K562 (cell line): ENCODE measurements around the gene SAMD8. TPM values are rescaled to one million over a fixed set of nuclear protein-coding genes. Genes with fewer than 3 reads are reported as not detected.

Source experiments
- CHD2 ChIP-seq: IDR thresholded peaks from 2 replicates; pipeline ENCODE4 v1.6.1; 2011; ENCODE audit warnings: low read depth, low read length
- DMBX1 ChIP-seq: fragments of 250-450 bp; sonication (Bioruptor Pico); IDR thresholded peaks from 2 replicates; pipeline ENCODE4 v1.8.0; 2022; ENCODE audit warnings: inconsistent platforms, mild to moderate bottlenecking, moderate library complexity, borderline replicate concordance
- EHMT2 ChIP-seq: fragments of 450-650 bp; IDR thresholded peaks from 2 replicates; pipeline ENCODE4 v1.6.1; 2018; ENCODE audit warnings: antibody characterized with exemption
- GATAD2B ChIP-seq: fragments of 450-650 bp; IDR thresholded peaks from 2 replicates; pipeline ENCODE4 v1.6.1; 2017; ENCODE audit warnings: mild to moderate bottlenecking, borderline replicate concordance
- MYC ChIP-seq, 2 experiments: fragments of 250-450 bp in 1 of 2; sonication (Bioruptor Pico) in 1 of 2; IDR thresholded peaks; 2 replicates each; pipeline versions ENCODE4 v1.5.1 to v1.6.1; 2012 to 2021; ENCODE audit warnings: low read depth in 2 of 2, borderline replicate concordance in 1 of 2, improper control_type of control experiment in 1 of 2, low read length in 1 of 2, mild to moderate bottlenecking in 1 of 2, moderate library complexity in 1 of 2
- NONO ChIP-seq, 2 experiments: fragments of 200-400 bp in 1 of 2; fragments of 450-650 bp in 1 of 2; formaldehyde crosslinking in 1 of 2; IDR thresholded peaks; 2 replicates each; pipeline ENCODE4 v1.6.1; 2017; ENCODE audit warnings: low read depth in 2 of 2, mild to moderate bottlenecking in 2 of 2, moderate library complexity in 2 of 2, low read length in 1 of 2
- SMARCA4 ChIP-seq: fragments of 450-650 bp; IDR thresholded peaks from 2 replicates; pipeline ENCODE4 v1.6.1; 2016
- WHSC1 ChIP-seq: IDR thresholded peaks from one replicate; pipeline ENCODE4 v1.6.1; 2012; ENCODE audit warnings: low read length, control low read depth, inconsistent platforms
- XRCC5 ChIP-seq: fragments of 200-400 bp; formaldehyde crosslinking; IDR thresholded peaks from 2 replicates; pipeline ENCODE4 v1.6.1; 2017; ENCODE audit warnings: low read depth, mild to moderate bottlenecking, low read length
- ZNF197 ChIP-seq: fragments of 200-800 bp; sonication (Bioruptor generic); IDR thresholded peaks from 2 replicates; pipeline ENCODE4 v1.6.1; 2016; ENCODE audit warnings: low read depth, missing genetic modification characterization, missing compliant biosample characterization
- ZNF23 ChIP-seq: fragments of 250-450 bp; sonication (Bioruptor Pico); IDR thresholded peaks from 2 replicates; pipeline ENCODE4 v1.4.0; 2020; ENCODE audit warnings: mild to moderate bottlenecking
- polyA plus RNA-seq, 8 experiments: library from polyadenylated mRNA; depleted of rRNA in 4 of 8; stranded (reverse) in 5 of 8; unstranded in 3 of 8; fragments of >200 nt; fragmentation: Nextera tagmentation in 2 of 8; fragmentation: Illumina TruSeq in 1 of 8; extraction: Ambion mirVana in 2 of 8; extraction: Trizol in 1 of 8; gene quantifications; 2 replicates each; pipeline versions ENCODE4 v1.2.1 to v1.2.3, GENCODE V29; 2011 to 2014; ENCODE audit warnings: inconsistent platforms in 1 of 8, missing spikeins in 1 of 8
- total RNA-seq, 7 experiments: library from RNA; depleted of rRNA in 6 of 7; stranded (reverse); fragments of >200 nt in 6 of 7; fragmentation: Illumina TruSeq in 2 of 7; extraction: Trizol in 2 of 7; gene quantifications; 2 replicates each; pipeline versions ENCODE4 v1.2.1 to v1.2.3, GENCODE V29; 2011 to 2021; ENCODE audit warnings: low replicate concordance in 1 of 7
- TF ChIP-seq, protein P1 (sequence below): fragments of 450-650 bp; IDR thresholded peaks from 2 replicates; pipeline ENCODE4 v1.6.1; 2016; ENCODE audit warnings: low read depth
- TF ChIP-seq, protein P2 (sequence below): fragments of 250-450 bp; sonication (Bioruptor Pico); IDR thresholded peaks from 2 replicates; pipeline ENCODE4 v1.8.0; 2021; ENCODE audit warnings: moderate library complexity, mild to moderate bottlenecking, inconsistent platforms
- TF ChIP-seq, protein P3 (sequence below), 2 experiments: IDR thresholded peaks in 1 of 2; conservative IDR thresholded peaks in 1 of 2; 2 replicates each; pipeline ENCODE4 v1.6.1; 2016; ENCODE audit warnings: low read depth in 2 of 2, mild to moderate bottlenecking in 1 of 2, missing compliant biosample characterization in 1 of 2, missing genetic modification characterization in 1 of 2, moderate library complexity in 1 of 2
- TF ChIP-seq, protein P4 (sequence below): fragments of 450-650 bp; IDR thresholded peaks from 2 replicates; pipeline ENCODE4 v1.6.1; 2016

Gene SAMD8
- total and polyA plus RNA-seq, 9 of the 15 experiments (the other 6 are each of a cell fraction or from before 2014, with no cell fraction given): 2.7 to 16.1 (median 6.2) TPM

DNA sequence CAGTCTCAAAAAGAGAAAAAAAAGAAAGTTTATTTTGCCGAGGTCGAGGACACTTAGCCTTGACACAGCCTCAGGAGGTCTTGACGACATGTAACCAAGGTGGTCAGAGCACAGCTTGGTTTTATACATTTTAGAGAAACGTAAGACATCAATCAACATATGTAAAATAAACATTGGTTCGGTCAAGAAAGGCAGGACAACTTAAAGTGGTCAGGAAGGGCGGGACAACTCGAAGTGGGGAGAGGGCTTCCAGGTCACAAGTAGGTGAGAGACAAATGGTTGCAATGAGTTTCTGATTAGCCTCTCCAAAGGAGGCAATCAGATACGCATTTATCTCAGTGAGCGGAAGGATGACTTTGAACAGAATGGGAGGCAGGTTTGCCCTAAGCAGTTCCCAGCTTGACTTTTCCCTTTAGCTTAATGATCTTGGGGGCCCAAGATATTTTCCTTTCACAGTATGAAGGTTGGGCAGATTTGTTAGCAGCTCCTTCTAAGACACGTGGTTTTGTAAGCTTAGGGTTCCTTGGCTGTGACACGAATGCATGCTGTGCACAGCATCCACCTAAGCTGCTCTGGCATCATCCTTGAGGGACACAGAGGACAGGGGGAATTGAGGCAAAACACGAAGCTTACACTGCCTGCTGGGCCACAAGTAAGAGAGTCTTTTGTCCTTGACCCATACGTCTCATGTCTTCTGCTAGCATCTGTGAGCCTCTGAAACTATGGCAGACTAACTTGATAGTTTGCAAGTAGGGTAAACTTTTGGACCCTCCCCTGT, 95.8 kb downstream of the SAMD8 start (continued):
- TF ChIP-seq MYC (IDR thresholded peaks at IDR 0.05; ENCODE audit: low read depth, low read length): no peak
- TF ChIP-seq MYC (CRISPR knock-in tag; IDR thresholded peaks at IDR 0.05; ENCODE audit: borderline replicate concordance, low read depth): no peak
- no peak for TF ChIP-seq EHMT2
- TF ChIP-seq GATAD2B: no peak
- TF ChIP-seq, protein P1, sequence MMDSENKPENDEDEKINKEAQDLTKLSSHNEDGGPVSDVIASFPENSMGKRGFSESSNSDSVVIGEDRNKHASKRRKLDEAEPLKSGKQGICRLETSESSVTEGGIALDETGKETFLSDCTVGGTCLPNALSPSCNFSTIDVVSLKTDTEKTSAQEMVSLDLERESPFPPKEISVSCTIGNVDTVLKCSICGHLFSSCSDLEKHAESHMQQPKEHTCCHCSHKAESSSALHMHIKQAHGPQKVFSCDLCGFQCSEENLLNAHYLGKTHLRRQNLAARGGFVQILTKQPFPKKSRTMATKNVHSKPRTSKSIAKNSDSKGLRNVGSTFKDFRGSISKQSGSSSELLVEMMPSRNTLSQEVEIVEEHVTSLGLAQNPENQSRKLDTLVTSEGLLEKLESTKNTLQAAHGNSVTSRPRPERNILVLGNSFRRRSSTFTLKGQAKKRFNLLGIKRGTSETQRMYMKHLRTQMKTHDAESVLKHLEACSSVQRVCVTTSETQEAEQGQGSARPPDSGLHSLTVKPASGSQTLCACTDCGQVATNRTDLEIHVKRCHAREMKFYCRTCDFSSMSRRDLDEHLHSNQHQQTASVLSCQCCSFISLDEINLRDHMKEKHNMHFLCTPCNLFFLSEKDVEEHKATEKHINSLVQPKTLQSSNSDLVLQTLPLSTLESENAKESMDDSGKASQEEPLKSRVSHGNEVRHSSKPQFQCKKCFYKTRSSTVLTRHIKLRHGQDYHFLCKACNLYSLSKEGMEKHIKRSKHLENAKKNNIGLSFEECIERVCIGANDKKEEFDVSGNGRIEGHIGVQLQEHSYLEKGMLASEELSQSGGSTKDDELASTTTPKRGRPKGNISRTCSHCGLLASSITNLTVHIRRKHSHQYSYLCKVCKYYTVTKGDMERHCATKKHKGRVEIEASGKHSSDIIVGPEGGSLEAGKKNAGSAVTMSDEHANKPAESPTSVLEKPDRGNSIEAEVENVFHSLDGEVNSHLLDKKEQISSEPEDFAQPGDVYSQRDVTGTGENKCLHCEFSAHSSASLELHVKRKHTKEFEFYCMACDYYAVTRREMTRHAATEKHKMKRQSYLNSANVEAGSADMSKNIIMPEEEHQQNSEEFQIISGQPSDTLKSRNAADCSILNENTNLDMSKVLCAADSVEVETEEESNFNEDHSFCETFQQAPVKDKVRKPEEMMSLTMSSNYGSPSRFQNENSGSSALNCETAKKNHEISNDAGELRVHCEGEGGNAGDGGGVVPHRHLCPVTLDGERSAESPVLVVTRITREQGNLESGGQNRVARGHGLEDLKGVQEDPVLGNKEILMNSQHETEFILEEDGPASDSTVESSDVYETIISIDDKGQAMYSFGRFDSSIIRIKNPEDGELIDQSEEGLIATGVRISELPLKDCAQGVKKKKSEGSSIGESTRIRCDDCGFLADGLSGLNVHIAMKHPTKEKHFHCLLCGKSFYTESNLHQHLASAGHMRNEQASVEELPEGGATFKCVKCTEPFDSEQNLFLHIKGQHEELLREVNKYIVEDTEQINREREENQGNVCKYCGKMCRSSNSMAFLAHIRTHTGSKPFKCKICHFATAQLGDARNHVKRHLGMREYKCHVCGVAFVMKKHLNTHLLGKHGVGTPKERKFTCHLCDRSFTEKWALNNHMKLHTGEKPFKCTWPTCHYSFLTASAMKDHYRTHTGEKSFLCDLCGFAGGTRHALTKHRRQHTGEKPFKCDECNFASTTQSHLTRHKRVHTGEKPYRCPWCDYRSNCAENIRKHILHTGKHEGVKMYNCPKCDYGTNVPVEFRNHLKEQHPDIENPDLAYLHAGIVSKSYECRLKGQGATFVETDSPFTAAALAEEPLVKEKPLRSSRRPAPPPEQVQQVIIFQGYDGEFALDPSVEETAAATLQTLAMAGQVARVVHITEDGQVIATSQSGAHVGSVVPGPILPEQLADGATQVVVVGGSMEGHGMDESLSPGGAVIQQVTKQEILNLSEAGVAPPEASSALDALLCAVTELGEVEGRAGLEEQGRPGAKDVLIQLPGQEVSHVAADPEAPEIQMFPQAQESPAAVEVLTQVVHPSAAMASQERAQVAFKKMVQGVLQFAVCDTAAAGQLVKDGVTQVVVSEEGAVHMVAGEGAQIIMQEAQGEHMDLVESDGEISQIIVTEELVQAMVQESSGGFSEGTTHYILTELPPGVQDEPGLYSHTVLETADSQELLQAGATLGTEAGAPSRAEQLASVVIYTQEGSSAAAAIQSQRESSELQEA: no peak
- TF ChIP-seq XRCC5: no peak
- TF ChIP-seq ZNF197 (CRISPR knock-in tag): no peak
- TF ChIP-seq CHD2: no peak
- TF ChIP-seq SMARCA4: peak; percentile 29; the same call in 1 of the 2 replicates
- TF ChIP-seq DMBX1 (CRISPR knock-in tag): no peak
- TF ChIP-seq WHSC1: no peak
- TF ChIP-seq ZNF23 (CRISPR knock-in tag): no peak
- TF ChIP-seq, protein P2, sequence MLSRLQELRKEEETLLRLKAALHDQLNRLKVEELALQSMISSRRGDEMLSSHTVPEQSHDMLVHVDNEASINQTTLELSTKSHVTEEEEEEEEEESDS (CRISPR knock-in tag): no peak
- TF ChIP-seq, protein P3, sequence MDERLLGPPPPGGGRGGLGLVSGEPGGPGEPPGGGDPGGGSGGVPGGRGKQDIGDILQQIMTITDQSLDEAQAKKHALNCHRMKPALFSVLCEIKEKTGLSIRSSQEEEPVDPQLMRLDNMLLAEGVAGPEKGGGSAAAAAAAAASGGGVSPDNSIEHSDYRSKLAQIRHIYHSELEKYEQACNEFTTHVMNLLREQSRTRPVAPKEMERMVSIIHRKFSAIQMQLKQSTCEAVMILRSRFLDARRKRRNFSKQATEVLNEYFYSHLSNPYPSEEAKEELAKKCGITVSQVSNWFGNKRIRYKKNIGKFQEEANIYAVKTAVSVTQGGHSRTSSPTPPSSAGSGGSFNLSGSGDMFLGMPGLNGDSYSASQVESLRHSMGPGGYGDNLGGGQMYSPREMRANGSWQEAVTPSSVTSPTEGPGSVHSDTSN (CRISPR knock-in tag; IDR thresholded peaks at IDR 0.05; ENCODE audit: low read depth): no peak
- TF ChIP-seq, protein P3 (tag; conservative IDR thresholded peaks at IDR 0.05; ENCODE audit: low read depth): 0 out of 2 replicates have a peak, but pooled peaks have one; percentile 23
- TF ChIP-seq, protein P4, sequence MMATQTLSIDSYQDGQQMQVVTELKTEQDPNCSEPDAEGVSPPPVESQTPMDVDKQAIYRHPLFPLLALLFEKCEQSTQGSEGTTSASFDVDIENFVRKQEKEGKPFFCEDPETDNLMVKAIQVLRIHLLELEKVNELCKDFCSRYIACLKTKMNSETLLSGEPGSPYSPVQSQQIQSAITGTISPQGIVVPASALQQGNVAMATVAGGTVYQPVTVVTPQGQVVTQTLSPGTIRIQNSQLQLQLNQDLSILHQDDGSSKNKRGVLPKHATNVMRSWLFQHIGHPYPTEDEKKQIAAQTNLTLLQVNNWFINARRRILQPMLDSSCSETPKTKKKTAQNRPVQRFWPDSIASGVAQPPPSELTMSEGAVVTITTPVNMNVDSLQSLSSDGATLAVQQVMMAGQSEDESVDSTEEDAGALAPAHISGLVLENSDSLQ: peak; percentile 57; the same call in 1 of the 2 replicates
- TF ChIP-seq NONO (IDR thresholded peaks at IDR 0.05; ENCODE audit: low read depth in 2 of 2, low read length in 1 of 2): no peak
